Mesenchymal stem cell (in vitro differentiated cells and primary cell): ENCODE measurements around the gene FHOD3.

Experiments used
- DNase-seq: peaks from one replicate; pipeline ENCODE4 v3.0.0-alpha.2; 2013
- H2AFZ ChIP-seq: one replicate; pipeline ENCODE4 v1.6.1; 2013; ENCODE audit warnings: low read depth, mild to moderate bottlenecking, control low read depth, inconsistent platforms, low read length, moderate library complexity
- H2AK5ac ChIP-seq: 2 replicates; pipeline ENCODE4 v1.6.1; 2013; ENCODE audit warnings: low read length, moderate library complexity, mild to moderate bottlenecking, inconsistent platforms; ENCODE audit not compliant: severe bottlenecking
- H2BK120ac ChIP-seq: one replicate; pipeline ENCODE4 v1.6.1; 2013; ENCODE audit warnings: low read depth, mild to moderate bottlenecking, inconsistent platforms, low read length, moderate library complexity
- H2BK12ac ChIP-seq, 2 experiments: one replicate each; pipeline ENCODE4 v1.6.1; 2013; ENCODE audit warnings: inconsistent platforms in 2 of 2, low read length in 2 of 2, mild to moderate bottlenecking in 2 of 2, moderate library complexity in 2 of 2, control low read depth in 1 of 2
- H2BK15ac ChIP-seq: one replicate; pipeline ENCODE4 v1.6.1; 2013; ENCODE audit warnings: mild to moderate bottlenecking, low read depth, inconsistent platforms; ENCODE audit not compliant: poor library complexity, severe bottlenecking
- H2BK5ac ChIP-seq: 2 replicates; pipeline ENCODE4 v1.6.1; 2013; ENCODE audit warnings: low read depth, mild to moderate bottlenecking, low read length, control low read depth, inconsistent platforms; ENCODE audit not compliant: poor library complexity, severe bottlenecking
- H3K14ac ChIP-seq, 2 experiments: one replicate each; pipeline ENCODE4 v1.6.1; 2013; ENCODE audit warnings: inconsistent platforms in 2 of 2, low read length in 2 of 2, control low read depth in 1 of 2, mild to moderate bottlenecking in 1 of 2, moderate library complexity in 1 of 2
- H3K18ac ChIP-seq, 2 experiments: one replicate each; pipeline ENCODE4 v1.6.1; 2013; ENCODE audit warnings: inconsistent platforms in 2 of 2, low read length in 2 of 2, control low read depth in 1 of 2, low read depth in 1 of 2, mild to moderate bottlenecking in 1 of 2
- H3K23ac ChIP-seq, 2 experiments: one replicate each; pipeline ENCODE4 v1.6.1; 2013; ENCODE audit warnings: inconsistent platforms in 2 of 2, low read length in 2 of 2, mild to moderate bottlenecking in 2 of 2, moderate library complexity in 2 of 2, control low read depth in 1 of 2
- H3K27ac ChIP-seq: 2 replicates; pipeline ENCODE4 v1.5.1; 2013; ENCODE audit warnings: mild to moderate bottlenecking, moderate library complexity, low read length, control low read depth, inconsistent platforms; ENCODE audit not compliant: poor library complexity, severe bottlenecking
- H3K27me3 ChIP-seq, 2 experiments: 2 replicates each; pipeline versions ENCODE4 v1.6.1 to v1.7.0; 2013; ENCODE audit warnings: low read length in 2 of 2, mild to moderate bottlenecking in 2 of 2, moderate library complexity in 2 of 2, control low read depth in 1 of 2, inconsistent platforms in 1 of 2; ENCODE audit not compliant: control insufficient read depth in 1 of 2, insufficient read depth in 1 of 2
- H3K36me3 ChIP-seq, 2 experiments: 2 replicates each; pipeline versions ENCODE4 v1.6.1 to v1.7.0; 2013; ENCODE audit warnings: low read length in 2 of 2, control low read depth in 1 of 2, inconsistent platforms in 1 of 2, low read depth in 1 of 2, mild to moderate bottlenecking in 1 of 2; ENCODE audit not compliant: insufficient read depth in 2 of 2, control insufficient read depth in 1 of 2
- H3K4ac ChIP-seq, 2 experiments: one replicate each; pipeline ENCODE4 v1.6.1; 2013; ENCODE audit warnings: inconsistent platforms in 2 of 2, low read length in 2 of 2, mild to moderate bottlenecking in 2 of 2, moderate library complexity in 2 of 2, control low read depth in 1 of 2, low read depth in 1 of 2
- H3K4me1 ChIP-seq: 2 replicates; pipeline ENCODE4 v1.6.1; 2013; ENCODE audit warnings: low read depth, low read length, control low read depth; ENCODE audit not compliant: control insufficient read depth, insufficient read depth
- H3K4me2 ChIP-seq: 2 replicates; pipeline ENCODE4 v1.6.1; 2013; ENCODE audit warnings: low read length, mild to moderate bottlenecking, inconsistent platforms; ENCODE audit not compliant: poor library complexity, severe bottlenecking
- H3K4me3 ChIP-seq, 2 experiments: 2 replicates each; pipeline versions ENCODE4 v1.5.1 to v1.7.0; 2013; ENCODE audit warnings: low read length in 2 of 2, mild to moderate bottlenecking in 2 of 2, control low read depth in 1 of 2, low read depth in 1 of 2; ENCODE audit not compliant: insufficient read depth in 1 of 2
- H3K79me1 ChIP-seq: replicated peaks from 2 replicates; pipeline ENCODE4 v1.6.1; 2013; ENCODE audit warnings: mild to moderate bottlenecking, control low read depth, low read length, inconsistent platforms; ENCODE audit not compliant: poor library complexity, severe bottlenecking
- H3K9ac ChIP-seq: 2 replicates; pipeline ENCODE4 v1.7.0; 2013; ENCODE audit warnings: mild to moderate bottlenecking, low read length, moderate library complexity
- H3K9me3 ChIP-seq: 2 replicates; pipeline ENCODE4 v1.7.0; 2013; ENCODE audit warnings: mild to moderate bottlenecking, low read length; ENCODE audit not compliant: control insufficient read depth
- H4K8ac ChIP-seq: one replicate; pipeline ENCODE4 v1.6.1; 2013; ENCODE audit warnings: inconsistent platforms, mild to moderate bottlenecking, low read length, moderate library complexity
- H4K91ac ChIP-seq: one replicate; pipeline ENCODE4 v1.6.1; 2013; ENCODE audit warnings: mild to moderate bottlenecking, low read length, inconsistent platforms
- WGBS: methylation state at CpG from one replicate; pipeline ENCODE4 v1.1.7; 2013; ENCODE audit warnings: mixed read lengths; 5-methylcytosine and 5-hydroxymethylcytosine counted together

Gene FHOD3

GRCh38 chr18:36509646-36510197 lies 212.2 kb downstream of the FHOD3 start:
- H4K91ac ChIP-seq, result no peak overlapping the region
- no peak overlapping the region for H4K8ac ChIP-seq
- H3K79me1 ChIP-seq, result peaks cover 14% of the 10 kb centered on the region
- DNase-seq, result no peak
- no peak overlapping the region for H2BK5ac ChIP-seq
- H3K4me1 ChIP-seq, result peaks cover 9% of the 10 kb centered on the region
- H3K36me3 ChIP-seq, result no peaks in the 10 kb centered on the region
- H2AK5ac ChIP-seq, result no peak overlapping the region
- no peak overlapping the region for H2BK15ac ChIP-seq
- no peak overlapping the region for H2BK120ac ChIP-seq
- no peak overlapping the region for H3K4ac ChIP-seq
- no peaks in the 10 kb centered on the region for H3K27me3 ChIP-seq
- H3K9me3 ChIP-seq, result no peaks in the 10 kb centered on the region
- no peak overlapping the region for H3K4me2 ChIP-seq
- 87% methylated on average over 8 of the region's 9 CpGs for WGBS
- no peak overlapping the region for H2AFZ ChIP-seq
- no peak overlapping the region for H3K9ac ChIP-seq
- no peak overlapping the region for H2BK12ac ChIP-seq
- H3K18ac ChIP-seq, result no peak overlapping the region
- H3K14ac ChIP-seq, result no peak overlapping the region
- H3K23ac ChIP-seq, result no peak overlapping the region
- no peak overlapping the region for H3K27ac ChIP-seq
- no peak overlapping the region for H3K4me3 ChIP-seq

- H2BK15ac ChIP-seq, result no peak overlapping the region
- no peaks in the 10 kb centered on the region for H3K27me3 ChIP-seq
- H3K23ac ChIP-seq, result no peak overlapping the region
- H4K8ac ChIP-seq, result no peak overlapping the region
- no peak for DNase-seq
- H2BK12ac ChIP-seq, result no peak overlapping the region
- H3K79me1 ChIP-seq, result peaks cover 24% of the 10 kb centered on the region
- no peak overlapping the region for H3K18ac ChIP-seq
- no peak overlapping the region for H4K91ac ChIP-seq
- H2AK5ac ChIP-seq, result no peak overlapping the region
- peaks cover 10% of the 10 kb centered on the region for H3K4me1 ChIP-seq
- no peak overlapping the region for H3K27ac ChIP-seq
- no peak overlapping the region for H2BK5ac ChIP-seq
- no peak overlapping the region for H2BK120ac ChIP-seq
- no peak overlapping the region for H3K4me3 ChIP-seq
- H2AFZ ChIP-seq, result no peak overlapping the region
- H3K9ac ChIP-seq, result no peak overlapping the region
- H3K9me3 ChIP-seq, result no peaks in the 10 kb centered on the region
- H3K4ac ChIP-seq, result no peak overlapping the region
- peaks cover 0 to 10% of the 10 kb centered on the region in 2 experiments for H3K36me3 ChIP-seq
- WGBS, result 69% methylated on average over 5 of the region's 5 CpGs
- no peak overlapping the region for H3K4me2 ChIP-seq
- no peak overlapping the region for H3K14ac ChIP-seq
These were observed 214.4 kb downstream of the FHOD3 start for GRCh38 chr18:36511791-36512352.

DNA sequence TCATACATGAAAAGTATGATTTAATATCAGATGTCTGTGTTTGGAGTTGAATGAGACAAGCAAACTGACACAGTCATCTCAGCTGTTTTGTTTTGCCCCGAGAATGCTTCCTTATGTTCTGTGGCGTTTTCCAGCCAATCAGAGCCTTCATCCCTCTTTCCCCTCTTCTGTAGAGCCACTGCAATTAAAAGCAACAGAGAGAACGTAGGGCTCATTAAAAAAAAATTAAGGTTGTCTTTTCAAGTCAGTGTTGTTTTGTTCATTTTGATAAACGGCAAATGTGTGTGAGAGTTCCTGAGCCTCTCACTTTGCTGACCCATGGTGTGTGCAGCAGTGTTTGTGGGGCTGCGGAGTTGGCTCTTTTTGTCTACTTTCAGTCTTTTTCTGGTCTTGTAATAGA lies 216.0 kb downstream of the FHOD3 start:
- Histone ChIP-seq H3K9ac (no peak overlapping the region), H3K36me3 (peaks cover 0 to 10% of the 10 kb centered on the region in 2 experiments), H3K27ac (no peak overlapping the region), H3K4me2 (no peak overlapping the region), H3K23ac (no peak overlapping the region), H3K9me3 (no peaks in the 10 kb centered on the region), H3K4ac (no peak overlapping the region), H3K4me3 (no peak overlapping the region), H2BK120ac (no peak overlapping the region), H3K79me1 (peaks cover 25% of the 10 kb centered on the region), H4K91ac (no peak overlapping the region), H3K18ac (no peak overlapping the region), H2AK5ac (no peak overlapping the region), H3K4me1 (peaks cover 10% of the 10 kb centered on the region), H3K14ac (no peak overlapping the region), H2AFZ (no peak overlapping the region), H2BK12ac (no peak overlapping the region), H3K27me3 (no peaks in the 10 kb centered on the region), H2BK15ac (no peak overlapping the region), H4K8ac (no peak overlapping the region), H2BK5ac (no peak overlapping the region)
- WGBS, result 80% methylated on average over 4 of the region's 5 CpGs
- DNase-seq, result no peak

DNA sequence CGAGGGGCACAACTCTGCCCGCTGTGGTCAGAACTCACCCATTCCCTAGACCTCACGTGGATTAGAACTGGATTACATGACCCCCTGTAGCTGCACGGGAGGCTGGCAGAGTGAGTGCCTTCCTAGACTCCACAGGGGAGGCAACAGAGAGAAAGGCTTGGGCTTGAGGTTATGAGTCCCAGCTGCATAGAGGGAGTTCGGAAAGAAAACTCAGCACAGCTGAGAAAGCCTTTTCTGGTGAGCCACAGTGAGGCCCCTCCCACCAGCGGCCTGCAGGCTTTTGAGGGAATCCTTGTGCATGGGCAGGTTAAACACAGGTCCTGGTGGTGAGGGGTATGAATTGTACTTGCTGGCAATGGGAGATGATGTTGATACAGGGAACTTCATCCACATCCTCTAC lies 217.3 kb downstream of the FHOD3 start:
- H2AK5ac ChIP-seq, result no peak overlapping the region
- H3K4me1 ChIP-seq, result peaks cover 20% of the 10 kb centered on the region
- H4K91ac ChIP-seq, result no peak overlapping the region

More for the DNA sequence above, 217.3 kb downstream of the FHOD3 start:
- Histone ChIP-seq H3K4ac (no peak overlapping the region), H3K4me2 (no peak overlapping the region), H3K18ac (no peak overlapping the region), H3K27me3 (no peaks in the 10 kb centered on the region), H3K79me1 (peaks cover 29% of the 10 kb centered on the region), H3K9me3 (no peaks in the 10 kb centered on the region), H3K14ac (no peak overlapping the region), H3K9ac (no peak overlapping the region), H2BK15ac (no peak overlapping the region), H2BK120ac (no peak overlapping the region), H3K27ac (no peak overlapping the region), H3K36me3 (peaks cover 0 to 10% of the 10 kb centered on the region in 2 experiments), H2BK12ac (no peak overlapping the region), H3K4me3 (no peak overlapping the region), H2AFZ (no peak overlapping the region), H3K23ac (no peak overlapping the region), H2BK5ac (no peak overlapping the region), H4K8ac (no peak overlapping the region)
- DNase-seq, result no peak
- 96% methylated on average over 5 of the region's 6 CpGs for WGBS
